HG03103 (cell line): ENCODE results near the gene SEC23IP.

Source experiments
- ATAC-seq: cut with Tn5 transposase; IDR thresholded peaks from one replicate; pipeline ENCODE4 v1.9.1; 2021; ENCODE audit warnings: low read depth; ENCODE audit not compliant: unreplicated experiment

SEC23IP gene

GRCh38 chr10:119932631-119933030, 40.1 kb downstream of the SEC23IP start:
- ATAC-seq: no peak

- ATAC-seq: no peak
Observed at GRCh38 chr10:119933179-119933578, 40.6 kb downstream of the SEC23IP start.

- ATAC-seq: no peak
Observed at GRCh38 chr10:119940487-119940886, 48.0 kb downstream of the SEC23IP start.

- no peak for ATAC-seq
Observed at GRCh38 chr10:119942973-119943372, 50.4 kb downstream of the SEC23IP start.

- ATAC-seq: no peak
Observed at GRCh38 chr10:119945805-119946204, 53.3 kb downstream of the SEC23IP start.

- ATAC-seq: no peak
Observed at GRCh38 chr10:119947300-119947699, 54.8 kb downstream of the SEC23IP start.

GRCh38 chr10:119957451-119957850, 64.9 kb downstream of the SEC23IP start:
- ATAC-seq: no peak

- no peak for ATAC-seq
Observed at GRCh38 chr10:119962837-119963236, 70.3 kb downstream of the SEC23IP start.

- no peak for ATAC-seq
Observed at GRCh38 chr10:119967066-119967465, 74.5 kb downstream of the SEC23IP start.

GRCh38 chr10:119969609-119970008, 77.1 kb downstream of the SEC23IP start:
- ATAC-seq: no peak

- no peak for ATAC-seq
Observed at GRCh38 chr10:119970107-119970506, 77.6 kb downstream of the SEC23IP start.

GRCh38 chr10:119970963-119971362, 78.4 kb downstream of the SEC23IP start:
- no peak for ATAC-seq

GRCh38 chr10:119973281-119973680, 80.8 kb downstream of the SEC23IP start:
- ATAC-seq: no peak

GRCh38 chr10:119976421-119976820, 83.9 kb downstream of the SEC23IP start:
- no peak for ATAC-seq

- ATAC-seq: no peak
Observed at GRCh38 chr10:119980956-119981750, 88.6 kb downstream of the SEC23IP start.

GRCh38 chr10:119981826-119982225, 89.3 kb downstream of the SEC23IP start:
- ATAC-seq: no peak

GRCh38 chr10:119988333-119988732, 95.8 kb downstream of the SEC23IP start:
- no peak for ATAC-seq

GRCh38 chr10:119989966-119990365, 97.4 kb downstream of the SEC23IP start:
- ATAC-seq: no peak

GRCh38 chr10:119991066-119991465, 98.5 kb downstream of the SEC23IP start:
- no peak for ATAC-seq

- no peak for ATAC-seq
Observed at GRCh38 chr10:119991816-119992215, 99.3 kb downstream of the SEC23IP start.
